IPS DF 4.7 (cell line): ENCODE data around the gene DDT.
"Not testable (repeated sequence)": the region's sequence is repeated elsewhere in the genome, so short reads cannot be mapped to it uniquely, and the experiment has no call there.

Experiments
- DNase-seq: peaks from one replicate; pipeline ENCODE4 v3.0.0-alpha.2; 2013; ENCODE audit warnings: low spot score; ENCODE audit errors: extremely low read depth

Gene DDT

DNA sequence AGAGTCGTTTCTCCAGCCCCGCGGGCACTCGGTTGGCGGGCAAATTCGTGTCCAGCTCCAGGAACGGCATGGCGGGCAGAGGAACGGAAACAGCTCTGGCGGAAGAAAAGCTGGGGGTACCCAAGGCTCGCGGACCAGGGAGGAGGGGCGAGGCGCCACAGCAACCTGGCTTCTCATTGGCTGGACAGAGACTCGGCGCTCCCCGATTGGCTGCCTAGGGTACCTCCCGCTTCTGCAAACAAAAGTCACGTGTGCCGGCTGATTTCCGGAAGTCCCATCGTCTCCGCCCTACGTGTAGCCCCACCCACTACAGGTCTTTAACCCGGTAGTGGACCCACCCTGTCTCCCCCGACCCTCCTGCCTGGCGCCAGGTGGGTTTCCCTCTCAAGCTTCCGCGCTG lies at the start of gene DDT:
Gene DDT (minus strand): TSS at position 97 of the 400 bp plus-strand sequence. CDS start 27 bp downstream, at position 70.
- DNase-seq, result not testable (repeated sequence)

DNA sequence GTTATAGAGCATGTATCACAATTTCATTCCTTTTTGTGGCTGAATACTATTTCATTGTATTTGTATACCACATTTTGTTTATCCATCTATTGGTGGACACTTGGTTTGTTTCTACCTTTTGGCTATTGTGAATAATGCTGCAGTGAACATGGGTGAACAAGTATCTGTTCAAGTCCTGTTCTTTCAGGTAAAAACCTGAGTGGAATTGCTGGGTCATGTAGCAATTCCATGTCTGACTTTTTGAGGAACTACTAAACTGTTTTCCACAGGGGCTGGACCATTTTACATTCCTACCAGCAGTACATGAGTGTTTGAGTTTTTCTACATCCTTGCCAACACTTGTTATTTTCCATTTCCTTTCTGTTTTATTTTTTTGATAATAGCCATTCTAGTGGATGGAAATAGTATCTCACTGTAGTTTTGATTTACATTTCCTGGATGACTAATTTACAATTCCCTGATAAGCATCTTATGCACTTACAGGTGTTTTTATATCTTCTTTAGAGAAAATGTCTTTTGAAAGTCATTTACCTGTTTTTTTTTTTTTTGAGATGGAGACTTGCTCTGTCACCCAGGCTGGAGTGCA lies 49.1 kb upstream of the DDT start:
- DNase-seq, result no peak

DNA sequence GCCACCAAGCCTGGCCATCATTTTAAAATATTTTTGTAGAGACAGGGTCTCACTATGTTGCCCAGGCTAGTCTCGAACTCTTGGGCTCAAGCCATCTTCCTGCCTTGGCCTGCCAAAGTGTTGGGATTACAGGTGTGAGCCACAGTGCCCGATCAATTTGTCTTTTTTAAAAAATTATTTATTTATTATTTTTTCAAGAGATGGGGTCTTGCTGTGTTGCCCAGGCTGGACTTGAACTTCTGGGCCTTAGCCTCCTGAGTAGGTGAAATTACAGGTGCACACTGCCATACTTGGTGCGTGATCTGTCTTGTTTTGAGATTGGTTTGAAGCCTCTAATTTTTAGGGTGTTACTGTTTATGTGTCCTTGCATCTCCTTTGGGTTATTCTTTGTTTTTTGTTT lies 47.1 kb upstream of the DDT start:
- DNase-seq, result no peak

DNA sequence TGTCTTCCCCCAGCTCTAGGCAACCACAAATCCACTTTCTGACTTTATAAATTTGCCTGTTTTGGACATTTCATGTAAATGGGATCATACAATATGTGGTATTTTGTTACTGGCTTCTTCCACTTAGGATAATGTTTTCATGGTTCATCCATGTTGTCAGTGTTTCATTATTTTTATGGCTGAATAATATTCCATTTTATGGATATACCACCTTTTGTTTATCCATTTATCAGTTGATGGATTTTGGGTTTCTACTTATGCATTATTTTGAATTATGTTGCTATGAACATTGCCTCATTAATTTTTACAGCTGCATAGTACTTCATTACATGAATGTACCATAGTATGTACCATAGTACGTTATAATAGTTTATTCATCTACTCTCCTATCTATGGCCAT lies 41.9 kb upstream of the DDT start:
- no peak for DNase-seq

DNA sequence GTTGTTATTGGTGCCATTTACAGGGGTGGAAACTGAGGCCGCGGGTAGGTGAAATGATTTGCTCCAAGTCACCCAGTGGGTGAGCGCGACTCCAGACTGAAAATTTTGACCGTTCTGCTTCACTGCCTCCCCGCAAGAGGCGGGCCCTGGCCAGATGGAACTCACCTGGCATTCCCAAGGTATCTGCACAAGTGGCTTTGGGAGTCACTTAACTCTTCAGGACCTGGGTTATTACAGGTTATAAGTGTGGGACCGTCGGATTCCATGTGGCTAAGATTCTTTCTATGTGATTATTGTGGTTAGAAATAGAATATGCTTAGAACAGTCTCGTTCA lies 37.5 kb upstream of the DDT start:
- no peak for DNase-seq

DNA sequence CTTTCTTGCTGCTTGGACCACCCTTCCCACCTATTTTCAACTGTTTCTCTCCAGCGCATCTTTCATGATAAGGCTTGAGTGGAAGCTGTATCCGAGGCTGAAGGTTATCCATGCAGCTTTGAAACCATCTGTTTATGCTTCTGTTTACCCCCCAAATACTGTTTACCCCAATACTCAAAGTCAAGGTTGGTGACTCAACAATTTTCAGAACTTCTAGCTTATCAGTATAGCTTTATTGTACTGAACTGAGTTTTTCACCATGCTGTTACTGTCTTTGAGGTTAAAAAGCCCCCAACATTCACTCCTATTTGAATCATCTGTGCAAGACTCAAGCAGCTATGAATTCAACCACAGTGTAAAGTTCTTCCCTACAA lies 35.8 kb upstream of the DDT start:
- DNase-seq, result no peak

DNA sequence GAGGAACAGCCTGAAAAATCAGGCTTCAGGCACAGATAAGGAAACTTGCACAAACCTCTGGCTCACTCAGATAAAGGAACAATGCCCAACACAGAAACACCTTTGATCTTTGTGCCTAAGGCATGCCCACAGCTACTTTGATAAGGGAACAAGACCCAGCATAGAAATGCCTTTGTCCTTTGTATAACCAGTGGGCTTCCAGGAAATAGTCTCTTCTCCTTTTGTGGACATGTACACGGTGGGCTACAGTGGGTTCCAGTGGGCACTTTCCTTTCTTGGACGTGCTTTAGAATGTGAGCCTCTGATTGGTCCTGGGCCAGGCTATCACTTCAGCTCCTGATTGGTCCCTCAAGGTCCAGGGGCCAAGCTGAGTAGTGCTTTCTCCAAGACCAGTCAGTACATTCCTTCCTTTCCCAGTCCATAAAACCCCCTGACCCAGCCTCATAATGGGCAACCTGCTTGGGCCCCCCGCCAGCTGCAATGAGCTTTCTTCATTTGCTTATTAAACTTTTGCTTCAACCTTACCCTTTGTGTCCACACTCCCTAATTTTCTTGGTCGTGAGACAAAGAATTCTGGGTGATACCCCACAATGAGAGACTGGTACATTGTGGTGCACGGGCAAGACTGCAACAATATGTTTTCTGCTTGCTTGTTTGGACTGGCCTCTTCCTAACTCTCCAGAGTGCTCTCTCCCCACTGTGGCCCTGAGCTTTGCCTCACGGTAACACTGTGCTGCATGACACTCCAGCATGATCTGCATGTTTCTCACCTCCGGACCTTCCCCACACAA lies 35.2 kb upstream of the DDT start:
- no peak for DNase-seq

DNA sequence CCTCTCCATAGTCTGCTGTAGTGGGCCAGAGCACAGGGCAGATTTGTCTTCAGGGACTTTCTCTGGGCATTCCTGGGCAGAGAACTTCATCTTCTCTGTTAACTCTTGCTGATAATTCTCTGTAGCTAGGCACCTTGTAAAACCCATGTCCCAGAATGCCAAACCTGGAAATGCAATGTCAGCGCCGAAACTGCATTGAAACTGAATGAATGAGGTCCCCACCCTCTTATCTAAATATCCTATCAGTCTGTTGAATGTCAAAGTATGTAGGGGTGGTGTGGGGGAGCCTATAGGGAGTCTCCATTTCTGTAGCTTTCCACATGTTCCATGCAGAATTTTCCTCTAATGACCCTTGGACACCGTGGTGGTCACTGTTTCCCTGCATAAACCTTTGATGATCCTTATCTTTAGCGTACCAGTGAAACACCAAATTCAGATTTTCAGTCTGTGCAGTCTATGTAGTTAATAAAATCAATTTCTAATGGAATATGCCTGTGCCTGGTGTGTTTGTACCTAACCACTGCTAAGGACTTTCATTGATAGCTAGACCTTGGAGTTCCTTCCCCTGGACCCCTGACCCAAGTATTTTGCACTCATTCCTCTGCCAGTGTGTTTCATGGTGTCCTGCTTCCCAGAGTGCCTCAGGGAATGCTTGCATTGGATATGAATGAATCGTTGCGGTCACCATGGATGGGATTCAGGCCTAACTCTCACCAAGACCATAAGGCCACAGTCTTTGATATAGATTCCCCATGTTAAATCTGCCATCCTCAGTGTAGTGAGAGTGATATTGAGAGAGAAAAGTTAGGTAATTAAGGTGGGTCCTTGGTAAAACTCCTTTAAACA lies 34.4 kb upstream of the DDT start:
- no peak for DNase-seq

DNA sequence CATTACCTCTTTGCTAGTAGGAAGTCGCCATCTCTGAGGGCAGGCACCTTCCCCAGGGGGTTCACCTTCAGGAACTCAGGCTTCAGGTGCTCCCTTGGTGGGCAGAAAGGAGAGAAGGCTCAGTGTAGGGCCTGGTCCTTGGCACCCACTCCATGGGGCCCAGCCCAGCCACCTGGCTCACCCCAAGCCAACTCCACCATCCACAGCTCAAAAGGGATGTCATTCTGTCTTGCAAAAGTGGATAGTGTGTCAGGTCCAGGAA lies 33.7 kb upstream of the DDT start:
- DNase-seq, result no peak

DNA sequence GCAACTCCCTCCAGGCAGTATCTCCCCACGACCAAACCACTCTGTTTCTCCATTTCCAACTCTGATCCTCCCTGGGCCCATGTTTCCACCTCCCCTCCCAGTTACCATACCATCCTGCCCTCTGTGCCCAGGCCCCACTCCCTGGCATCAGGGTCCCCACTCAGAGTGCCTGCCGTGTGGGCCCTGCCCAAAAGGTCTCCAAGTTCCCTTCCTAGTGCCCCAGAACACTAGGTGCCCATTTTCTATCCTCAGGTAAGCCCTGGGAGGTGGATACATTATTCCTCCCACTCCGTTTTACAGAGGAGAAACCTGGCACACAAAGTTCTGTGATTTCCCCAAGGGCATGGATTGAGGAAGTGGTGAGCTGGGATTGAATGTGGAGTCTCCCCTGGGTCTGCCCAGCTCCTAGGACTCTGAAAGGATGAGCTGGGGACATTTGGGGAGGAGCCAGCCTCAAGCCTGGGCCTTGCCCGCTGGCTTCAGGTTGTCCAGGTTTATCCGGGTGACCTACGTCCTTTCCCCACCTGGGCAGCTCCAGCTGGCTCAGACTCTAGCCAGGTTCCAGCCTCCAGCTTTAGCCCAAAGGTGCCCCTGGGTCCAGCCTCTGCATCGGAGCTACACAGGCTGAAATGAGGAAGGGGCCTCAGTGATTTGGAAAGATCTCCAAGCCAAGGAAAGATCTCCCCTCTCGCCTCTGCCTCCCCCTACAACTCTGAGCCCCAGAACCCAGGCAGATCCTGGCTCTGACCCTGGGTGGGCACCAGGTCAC lies 33.2 kb upstream of the DDT start:
- DNase-seq, result no peak

DNA sequence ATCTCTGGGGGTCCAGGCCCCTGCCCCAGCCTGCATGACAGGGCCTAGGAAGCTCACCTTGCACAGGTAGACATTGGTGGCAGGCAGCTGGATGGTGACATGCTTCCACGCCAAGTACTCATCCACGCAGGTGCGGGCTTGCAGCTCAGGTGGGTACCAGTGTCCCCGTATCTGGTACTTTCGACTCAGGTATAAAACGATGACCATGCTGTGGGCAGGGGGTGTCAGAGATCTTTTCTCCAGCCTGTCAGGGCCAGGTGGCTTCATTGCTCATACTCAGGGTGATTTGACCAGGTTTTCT lies 32.6 kb upstream of the DDT start:
- no peak for DNase-seq

DNA sequence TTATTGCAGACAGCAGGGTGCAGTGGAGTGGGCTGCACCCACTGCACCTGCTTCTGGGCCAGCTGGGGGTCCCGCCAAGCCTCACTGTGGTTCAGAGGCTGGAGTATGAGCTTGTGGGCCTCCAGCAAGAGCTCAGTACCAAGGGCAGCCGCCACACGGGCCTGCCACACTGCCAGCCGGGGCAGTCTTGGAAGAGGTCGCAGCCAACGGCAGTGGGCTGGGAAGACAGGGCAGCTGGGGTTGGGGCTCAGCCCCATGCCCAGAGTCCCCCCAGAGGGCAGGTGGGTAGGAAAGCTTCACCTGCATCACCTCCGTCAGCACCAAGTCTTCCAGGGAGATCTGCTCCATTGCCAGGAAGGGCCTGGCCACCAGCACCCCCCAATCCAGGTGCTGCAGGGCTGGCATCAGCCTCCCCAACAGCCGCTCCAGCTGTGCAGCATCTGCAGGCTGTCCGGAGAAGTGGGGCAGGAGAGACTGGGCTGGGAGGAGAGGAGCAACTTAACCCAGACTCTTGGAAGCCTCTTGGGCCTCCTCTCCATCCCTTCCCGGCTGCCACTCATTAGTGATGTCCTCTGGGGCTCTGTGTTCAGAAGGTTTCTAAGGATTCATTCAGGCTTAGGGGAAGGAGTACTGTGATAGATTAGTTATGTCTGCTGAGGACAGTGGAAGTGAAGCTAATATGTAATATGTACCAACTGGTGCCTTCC lies 32.1 kb upstream of the DDT start:
- no peak for DNase-seq

DNA sequence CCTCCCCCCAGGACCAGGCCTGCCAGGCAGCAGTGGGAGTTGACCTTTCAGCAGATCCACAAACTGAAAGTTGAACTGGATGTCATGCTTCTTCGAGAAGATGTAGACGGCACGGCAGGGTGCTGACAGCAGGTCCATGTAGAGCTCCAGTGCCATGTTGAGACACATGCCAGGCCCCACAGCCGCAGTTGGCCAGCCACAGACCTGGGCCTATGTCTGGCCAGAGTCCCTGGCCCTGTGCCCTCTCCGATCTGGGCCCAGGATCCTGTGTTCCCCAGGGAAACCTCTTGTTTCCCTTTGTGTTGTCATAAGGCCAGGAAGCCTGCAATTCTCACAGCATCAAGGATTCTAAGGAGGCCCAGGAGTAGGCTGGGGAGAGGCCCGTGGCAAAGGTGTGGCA lies 31.0 kb upstream of the DDT start, which contains the start of gene GSTT4:
Gene GSTT4 (minus strand): TSS at position 253 of the 400 bp plus-strand sequence. CDS start 97 bp downstream, at position 156.
- no peak for DNase-seq

DNA sequence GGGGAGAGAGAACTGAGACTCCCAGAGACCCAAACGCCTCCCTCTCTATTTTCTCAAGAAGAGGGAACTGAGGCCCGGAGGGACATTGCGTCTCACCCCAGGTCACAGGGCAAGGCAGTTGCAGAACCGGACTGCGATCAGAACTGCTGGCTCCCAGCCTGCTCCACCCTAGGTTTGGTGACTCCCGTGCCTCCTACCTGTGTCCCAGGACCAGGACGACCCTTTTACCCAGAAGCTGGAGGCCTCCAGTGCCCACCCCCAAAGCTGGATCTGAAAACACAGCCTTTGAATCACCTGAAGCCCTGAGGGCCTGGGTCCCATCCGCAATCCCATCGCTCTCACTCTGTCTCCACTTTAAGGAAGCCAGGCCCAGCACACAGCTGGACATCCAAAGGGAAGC lies 29.6 kb upstream of the DDT start:
- DNase-seq, result no peak

DNA sequence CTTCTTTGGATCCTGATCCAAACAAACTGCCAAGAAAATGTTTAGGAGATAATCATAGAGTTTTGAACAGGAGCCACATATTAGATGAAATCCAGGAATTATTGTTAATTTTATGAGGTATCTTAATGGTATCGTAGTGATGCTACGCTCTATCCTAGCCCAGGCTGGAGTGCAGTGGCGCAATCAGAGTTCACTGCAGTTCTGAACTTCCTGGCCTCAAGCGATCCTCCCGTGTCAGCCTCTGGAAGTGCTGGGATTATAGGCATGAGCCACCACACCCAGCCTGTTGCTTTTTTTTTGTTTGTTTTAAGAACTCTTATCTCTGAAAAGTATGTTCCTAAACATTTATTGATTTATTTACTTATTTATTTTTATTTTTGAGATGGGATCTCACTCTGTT lies 28.6 kb upstream of the DDT start:
- no peak for DNase-seq

DNA sequence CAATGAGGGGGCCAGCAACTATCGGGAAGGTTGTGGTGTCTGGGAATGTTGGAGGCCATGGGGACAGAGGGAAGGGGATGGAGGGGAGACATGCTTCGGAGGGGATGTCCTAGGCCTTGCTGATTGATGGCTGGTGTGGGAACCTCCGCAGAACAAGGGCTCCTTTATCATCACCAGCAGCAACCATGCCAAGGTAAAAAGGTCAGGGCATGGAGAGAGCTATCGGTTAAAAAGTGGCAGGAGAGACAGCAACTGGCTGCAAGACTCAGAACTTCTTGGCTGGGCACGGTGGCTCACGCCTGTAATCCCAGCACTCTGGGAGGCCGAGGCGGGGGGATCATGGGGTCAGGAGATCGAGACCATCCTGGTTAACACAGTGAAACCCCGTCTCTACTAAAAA lies 28.0 kb upstream of the DDT start:
- DNase-seq, result no peak

DNA sequence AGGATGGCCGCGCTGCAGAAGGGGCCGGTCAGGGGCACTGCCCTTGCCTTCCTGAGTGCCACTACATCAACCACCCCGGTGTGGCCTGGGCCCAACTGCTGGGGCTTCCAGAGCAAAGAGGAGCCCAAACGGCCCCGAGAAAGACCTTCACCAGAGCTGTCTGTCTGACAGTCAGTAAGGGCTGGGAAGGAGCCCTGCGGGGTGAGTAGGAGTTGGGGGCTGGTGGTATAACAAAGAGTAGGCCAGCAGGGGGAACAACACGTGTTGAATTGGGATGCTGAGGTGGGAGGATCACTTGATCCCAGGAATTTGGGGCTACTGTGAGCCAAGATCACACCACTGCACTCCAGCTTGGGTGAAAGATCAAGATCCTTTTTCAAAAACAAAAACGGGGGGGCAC lies 27.1 kb upstream of the DDT start:
- no peak for DNase-seq

DNA sequence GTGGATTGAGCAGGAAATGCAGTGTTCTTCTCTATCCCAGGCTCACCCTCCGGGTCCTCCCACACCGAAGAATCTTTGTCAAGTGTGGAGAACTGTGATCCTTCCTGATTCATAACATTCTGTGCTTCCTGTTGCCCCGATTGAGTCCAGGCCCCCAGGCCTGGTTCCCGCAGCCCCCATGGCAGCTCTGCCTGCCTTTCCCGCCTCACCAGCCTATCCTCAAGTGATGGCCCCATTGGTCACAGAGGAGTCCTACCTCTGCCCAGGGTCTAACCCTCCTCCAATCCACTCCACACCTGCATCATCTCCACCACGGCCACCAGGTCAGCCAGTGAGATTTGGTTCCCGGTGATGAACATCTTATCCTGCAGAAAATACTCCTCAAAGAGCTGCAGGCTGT lies 25.5 kb upstream of the DDT start:
- DNase-seq, result not testable (repeated sequence)

DNA sequence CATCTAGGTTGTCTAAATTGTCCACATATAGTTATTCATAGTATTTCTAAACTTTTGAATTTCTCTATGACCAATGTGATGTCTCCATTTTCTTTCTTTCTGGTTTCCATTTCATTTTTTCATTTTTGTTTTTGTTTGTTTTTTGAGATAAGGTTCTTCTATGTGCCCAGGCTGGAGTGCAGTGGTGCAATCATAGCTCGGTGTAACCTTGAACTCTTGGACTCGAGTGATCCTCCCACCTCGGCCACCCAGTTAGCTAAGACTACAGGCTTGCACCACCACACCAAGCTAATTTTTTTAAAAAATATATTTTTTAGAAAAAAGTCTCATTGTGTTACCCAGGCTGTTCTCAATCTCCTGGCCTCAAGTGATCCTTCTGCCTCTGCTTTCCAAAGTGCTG lies 22.9 kb upstream of the DDT start:
- no peak for DNase-seq

DNA sequence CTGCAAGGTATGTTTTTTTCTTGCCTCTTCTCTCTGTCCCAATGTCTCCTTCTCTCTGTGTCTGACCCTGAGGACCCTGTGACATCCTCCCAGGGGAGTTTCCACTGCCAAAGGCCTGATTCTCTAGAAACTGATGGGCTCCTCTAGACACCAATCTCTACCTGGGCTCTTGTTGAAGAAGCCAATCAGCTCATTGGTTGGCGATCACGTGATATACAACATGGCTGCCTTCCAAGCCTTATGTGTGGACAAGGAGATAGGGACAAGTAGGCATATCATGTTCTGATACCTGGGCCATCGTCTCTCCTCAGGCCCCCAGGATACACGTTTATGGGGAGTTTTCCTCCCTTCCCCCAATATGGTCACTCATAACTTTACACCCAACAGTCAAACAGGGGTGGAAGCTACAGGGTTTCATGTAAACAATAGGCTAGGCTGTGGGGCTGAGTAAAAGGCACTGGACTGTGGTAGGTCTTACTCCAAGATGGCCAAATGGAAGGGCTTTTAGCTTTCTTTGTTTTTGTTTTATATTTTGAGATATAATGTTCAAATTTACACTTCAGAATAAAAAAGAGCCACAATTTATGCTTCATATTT lies 19.4 kb upstream of the DDT start:
- not testable (repeated sequence) for DNase-seq

DNA sequence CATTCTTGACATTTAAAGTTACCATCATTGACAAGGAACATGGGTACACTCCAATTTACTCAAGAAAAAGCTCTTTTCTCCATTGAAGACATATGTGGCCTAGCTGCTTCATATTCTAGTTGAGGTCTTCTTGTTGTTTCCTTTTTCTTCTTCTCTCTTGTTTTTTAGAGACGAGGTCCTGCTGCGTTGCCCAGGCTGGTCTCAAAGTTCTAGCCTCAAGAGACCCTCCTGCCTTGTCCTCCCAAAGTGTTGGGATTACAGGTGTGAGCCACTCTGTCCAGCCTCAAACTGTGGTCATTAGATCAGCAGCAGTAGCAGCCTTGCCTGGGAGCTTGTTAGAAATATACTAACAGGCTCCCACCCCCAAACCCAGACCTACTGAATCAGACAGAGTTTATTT lies 18.8 kb upstream of the DDT start:
- not testable (repeated sequence) for DNase-seq
